ENCODE results near the gene FBXO42.

- no peak for TF ChIP-seq REST (IDR thresholded peaks at IDR 0.05; ENCODE audit: low read depth)
- no peak for TF ChIP-seq RAD21 (IDR thresholded peaks at IDR 0.05; ENCODE audit: low read depth)
- no peak for TF ChIP-seq MAX (IDR thresholded peaks at IDR 0.05)
- TF ChIP-seq NFIC (IDR thresholded peaks at IDR 0.05), result no peak
- no peak for TF ChIP-seq CEBPB (IDR thresholded peaks at IDR 0.05)
- TF ChIP-seq CREB1 (IDR thresholded peaks at IDR 0.05; ENCODE audit: low read depth), result no peak
- no peak for TF ChIP-seq EGR1 (IDR thresholded peaks at IDR 0.05)
- TF ChIP-seq TCF12 (IDR thresholded peaks at IDR 0.05; ENCODE audit: low read depth), result no peak
- no peak for TF ChIP-seq EP300 (IDR thresholded peaks at IDR 0.05; ENCODE audit: borderline replicate concordance)
- no peak for TF ChIP-seq ZBTB7A (IDR thresholded peaks at IDR 0.05; ENCODE audit: low read depth)
Measured at GRCh38 chr1:16244650-16245285, 107.5 kb downstream of the FBXO42 start.

All from Ishikawa (cell line).